ENCODE data around the gene FMO2.

The FMO2 gene

GRCh38 chr1:171185091-171185490 is at the start of gene FMO2:
FMO2 (plus strand) TSS chr1:171185300; CDS start chr1:171185714, 414 bp downstream.
- no peak for DNase-seq (ENCODE audit: low read depth in 2 of 2)

DNA sequence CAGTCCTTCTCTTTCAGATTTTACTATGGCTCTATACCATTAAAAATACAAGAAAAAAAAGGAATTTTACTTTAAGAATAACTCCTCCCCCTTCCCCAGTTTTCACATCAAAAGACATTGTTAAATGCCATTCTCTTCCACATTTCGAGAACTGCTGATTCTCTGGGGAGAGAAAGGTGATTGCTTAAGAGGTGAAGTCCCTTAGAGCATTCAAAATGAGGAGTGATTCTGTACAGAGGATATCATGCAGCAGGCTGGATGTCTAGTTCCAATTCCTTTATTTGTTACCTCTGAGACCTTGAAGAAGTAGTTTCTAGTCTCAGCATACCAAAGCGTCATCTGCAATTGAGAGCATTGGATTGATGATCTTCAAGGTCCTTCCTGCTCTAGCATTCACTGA is 47.5 kb upstream of the FMO2 start:
- no peak for DNase-seq (ENCODE audit: low read depth in 2 of 2)

DNA sequence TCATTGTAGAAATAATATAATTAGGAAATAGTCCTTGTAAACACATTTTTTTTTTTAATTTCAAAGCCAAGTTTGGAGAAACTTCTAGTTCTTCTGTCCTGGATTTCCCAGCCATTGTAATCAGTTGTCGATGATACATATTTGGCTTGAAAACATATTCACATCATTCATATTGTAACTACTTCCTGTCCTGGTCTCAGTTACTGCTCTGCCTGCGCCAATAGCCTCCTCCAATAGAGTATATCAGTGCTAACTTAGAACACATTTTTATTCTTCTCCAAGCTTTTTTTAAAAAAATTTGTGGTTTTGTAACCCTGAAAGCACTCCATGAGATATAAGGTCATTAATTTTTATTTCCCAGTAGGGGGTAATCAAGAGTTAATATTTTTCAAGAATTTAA is 46.1 kb upstream of the FMO2 start:
- no peak for DNase-seq (ENCODE audit: low read depth in 2 of 2)

- no peak for DNase-seq (ENCODE audit: low read depth in 2 of 2)
Observed at GRCh38 chr1:171139890-171140289, 45.2 kb upstream of the FMO2 start.

GRCh38 chr1:171140401-171140800 is 44.7 kb upstream of the FMO2 start:
- no peak for DNase-seq (ENCODE audit: low read depth in 2 of 2)

GRCh38 chr1:171140956-171141687 is 44.0 kb upstream of the FMO2 start:
- DNase-seq (ENCODE audit: low read depth in 2 of 2) = no peak

- DNase-seq (ENCODE audit: low read depth in 2 of 2) = no peak
Observed at GRCh38 chr1:171141688-171142415, 43.2 kb upstream of the FMO2 start.

- no peak for DNase-seq (ENCODE audit: low read depth in 2 of 2)
Observed at GRCh38 chr1:171142416-171143385, 42.4 kb upstream of the FMO2 start.

DNA sequence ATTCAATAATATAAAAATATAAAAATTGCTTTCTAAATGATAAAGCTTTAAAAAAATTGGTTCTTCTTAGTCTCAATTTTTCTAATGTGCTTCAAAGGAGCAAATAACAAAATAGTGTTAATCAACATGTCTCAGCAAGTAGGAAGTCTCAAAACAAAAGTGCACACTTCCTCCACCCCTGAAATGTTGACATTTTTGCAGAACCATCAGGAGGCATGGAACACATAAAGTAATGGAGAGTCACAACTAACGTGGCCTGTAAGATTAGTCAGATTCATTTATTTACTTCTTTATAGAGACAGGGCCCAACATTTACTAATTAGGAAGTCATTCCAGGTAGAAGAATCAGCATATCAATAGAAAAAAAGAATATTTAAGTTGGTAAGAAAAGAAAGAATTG is 34.9 kb upstream of the FMO2 start:
- DNase-seq (ENCODE audit: low read depth in 2 of 2) = no peak

DNA sequence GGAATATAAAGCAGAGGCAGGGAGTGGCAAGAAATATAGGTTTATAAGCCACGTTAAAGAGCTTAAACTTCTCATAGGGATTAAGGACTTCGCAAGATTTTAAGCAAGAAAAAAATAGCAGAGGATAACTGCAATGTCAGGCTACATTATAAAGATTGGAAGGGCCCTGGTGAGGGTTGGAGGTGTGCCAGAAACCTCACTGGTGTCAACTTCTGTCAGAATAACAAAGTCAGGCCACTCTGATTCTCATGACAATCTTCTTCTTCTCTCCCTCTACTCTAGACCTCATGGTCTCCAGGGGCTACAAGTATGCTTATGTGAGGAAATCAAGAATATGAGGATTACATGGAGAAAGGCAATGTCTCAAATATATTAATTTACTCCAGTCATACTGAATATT is 32.6 kb upstream of the FMO2 start:
- DNase-seq (ENCODE audit: low read depth in 2 of 2) = no peak

DNA sequence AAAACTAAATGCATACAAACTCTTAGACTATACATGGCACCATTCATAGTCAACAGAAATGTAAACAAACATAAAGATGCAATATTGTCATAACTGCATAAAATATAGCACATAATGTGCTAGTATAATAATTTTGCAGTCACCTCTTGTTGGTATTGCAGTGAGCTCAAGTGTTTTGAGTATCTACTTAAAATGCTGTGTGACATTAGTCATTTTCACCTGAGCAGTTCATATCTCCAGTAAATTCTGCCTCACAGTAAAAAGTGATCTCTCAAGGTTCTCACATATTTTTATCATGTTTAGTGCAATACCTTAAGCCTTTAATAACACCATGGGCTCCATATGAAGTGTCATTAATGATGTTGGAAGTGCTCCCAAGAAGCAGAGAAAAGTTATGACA is 29.6 kb upstream of the FMO2 start:
- DNase-seq (ENCODE audit: low read depth in 2 of 2) = no peak

DNA sequence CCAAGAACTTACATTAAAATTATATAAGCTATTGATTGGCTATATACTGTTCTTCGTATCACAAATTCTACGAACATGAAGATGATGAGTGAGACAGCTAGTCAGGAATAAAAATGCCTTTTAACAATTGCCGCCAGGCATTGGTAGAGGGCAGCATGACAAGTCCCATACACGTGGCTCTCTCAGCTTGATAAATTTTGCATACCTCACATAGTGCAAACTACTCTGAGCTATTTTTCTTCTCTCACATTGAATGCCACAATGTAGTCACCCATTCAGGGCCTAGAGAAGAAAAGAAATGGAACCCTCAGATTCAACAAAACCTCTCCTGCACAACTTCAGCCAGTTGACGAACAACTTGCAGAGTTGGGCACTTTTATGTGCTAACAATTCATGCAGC is 27.0 kb upstream of the FMO2 start:
- DNase-seq (ENCODE audit: low read depth in 2 of 2) = no peak

- no peak for DNase-seq (ENCODE audit: low read depth in 2 of 2)
Observed at GRCh38 chr1:171158551-171158950, 26.5 kb upstream of the FMO2 start.

DNA sequence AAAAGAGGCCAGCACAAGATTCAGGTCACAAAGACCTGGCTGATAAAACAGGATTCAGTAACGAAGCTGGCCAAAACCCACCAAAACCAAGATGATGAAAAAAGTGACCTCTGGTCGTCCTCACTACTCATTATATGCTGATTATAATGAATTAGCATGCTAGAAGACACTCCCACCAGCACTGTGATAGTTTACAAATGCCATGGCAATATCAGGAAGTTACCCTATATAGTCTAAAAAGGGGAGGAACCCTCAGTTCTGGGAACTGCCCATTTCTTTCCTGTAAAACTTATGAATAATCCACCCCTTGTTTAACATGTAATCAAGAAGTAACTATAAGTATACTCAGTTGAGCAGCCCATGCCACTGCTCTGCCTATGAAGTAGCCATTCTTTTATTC is 26.0 kb upstream of the FMO2 start:
- no peak for DNase-seq (ENCODE audit: low read depth in 2 of 2)

GRCh38 chr1:171160211-171160610 is 24.9 kb upstream of the FMO2 start:
- DNase-seq (ENCODE audit: low read depth in 2 of 2) = no peak

- DNase-seq (ENCODE audit: low read depth in 2 of 2) = no peak
Observed at GRCh38 chr1:171160639-171161354, 24.3 kb upstream of the FMO2 start.

- no peak for DNase-seq (ENCODE audit: low read depth in 2 of 2)
Observed at GRCh38 chr1:171161431-171161830, 23.7 kb upstream of the FMO2 start.

GRCh38 chr1:171166361-171166760 is 18.7 kb upstream of the FMO2 start:
- no peak for DNase-seq (ENCODE audit: low read depth in 2 of 2)

DNA sequence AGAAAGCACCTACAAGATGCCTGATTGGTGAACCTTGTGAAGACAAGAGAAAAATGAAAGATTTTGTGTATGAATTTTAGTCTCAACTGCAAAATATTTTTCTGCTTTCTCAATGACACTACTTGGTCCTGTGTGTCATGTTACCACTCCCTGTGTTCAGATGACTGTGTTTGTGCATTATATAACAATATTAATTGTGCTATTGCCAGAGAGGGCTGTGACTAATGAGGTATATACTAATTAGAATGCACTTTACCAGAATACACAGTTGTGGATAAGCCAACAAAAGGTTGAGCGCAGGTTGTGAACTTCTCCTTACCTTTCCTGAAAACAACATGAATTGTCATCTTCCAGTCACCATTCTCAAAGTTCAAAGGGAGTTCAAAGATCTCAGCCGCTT is 17.3 kb upstream of the FMO2 start:
- no peak for DNase-seq (ENCODE audit: low read depth in 2 of 2)

- DNase-seq (ENCODE audit: low read depth in 2 of 2) = no peak
Observed at GRCh38 chr1:171172471-171172870, 12.6 kb upstream of the FMO2 start.

- DNase-seq (ENCODE audit: low read depth in 2 of 2) = no peak
Observed at GRCh38 chr1:171173069-171173468, 12.0 kb upstream of the FMO2 start.
